HepG2 (cell line): ENCODE results near the gene MAT2A. TPM values are rescaled to one million over a fixed set of nuclear protein-coding genes. Genes with fewer than 3 reads are reported as not detected.

Experiments
- AFF4 ChIP-seq: sonication (generic); formaldehyde crosslinking; IDR thresholded peaks from 2 replicates; pipeline ENCODE4 v1.4.0; 2020; ENCODE audit warnings: missing genetic modification reagents
- CBX1 ChIP-seq: IDR thresholded peaks from one replicate; pipeline ENCODE4 v1.6.1; 2016; ENCODE audit warnings: antibody characterized with exemption, low read depth
- CTCF ChIP-seq: sonication (generic); formaldehyde crosslinking; IDR thresholded peaks from 2 replicates; pipeline ENCODE4 v1.5.0; 2020; ENCODE audit warnings: mild to moderate bottlenecking, missing genetic modification reagents, moderate library complexity
- GPBP1L1 ChIP-seq: sonication (generic); formaldehyde crosslinking; IDR thresholded peaks from 2 replicates; pipeline ENCODE4 v1.5.0; 2020; ENCODE audit warnings: mild to moderate bottlenecking, missing genetic modification reagents
- HDAC6 ChIP-seq: fragments of 200-600 bp; sonication (generic); IDR thresholded peaks from 2 replicates; pipeline ENCODE4 v1.7.0; 2017; ENCODE audit warnings: mild to moderate bottlenecking, antibody characterized with exemption, low read length, low read depth
- HOXA9 ChIP-seq: sonication (generic); formaldehyde crosslinking; IDR thresholded peaks from 2 replicates; pipeline ENCODE4 v1.8.1; 2022; ENCODE audit warnings: missing genetic modification reagents, mild to moderate bottlenecking, moderate library complexity, borderline replicate concordance
- JUN ChIP-seq: sonication (generic); formaldehyde crosslinking; IDR thresholded peaks from 2 replicates; pipeline ENCODE4 v1.4.0; 2020; ENCODE audit warnings: mild to moderate bottlenecking, missing genetic modification reagents
- KDM1A ChIP-seq: IDR thresholded peaks from 2 replicates; pipeline ENCODE4 v1.6.1; 2016; ENCODE audit warnings: missing compliant biosample characterization
- NR0B2 ChIP-seq: sonication (generic); formaldehyde crosslinking; IDR thresholded peaks from 2 replicates; pipeline ENCODE4 v1.4.0; 2020; ENCODE audit warnings: mild to moderate bottlenecking, missing genetic modification reagents
- PHF20 ChIP-seq: sonication (generic); formaldehyde crosslinking; IDR thresholded peaks from 2 replicates; pipeline ENCODE4 v1.5.0; 2020; ENCODE audit warnings: mild to moderate bottlenecking, missing genetic modification reagents
- PRPF4 ChIP-seq: fragments of 200-400 bp; formaldehyde crosslinking; IDR thresholded peaks from 2 replicates; pipeline ENCODE4 v1.6.1; 2016; ENCODE audit warnings: low read length, low read depth; ENCODE audit not compliant: poor library complexity, severe bottlenecking
- ZIK1 ChIP-seq: sonication (generic); formaldehyde crosslinking; IDR thresholded peaks from 2 replicates; pipeline ENCODE4 v1.5.0; 2020; ENCODE audit warnings: mild to moderate bottlenecking, low read depth, missing genetic modification reagents, borderline replicate concordance
- ZNF18 ChIP-seq: sonication (generic); formaldehyde crosslinking; IDR thresholded peaks from 2 replicates; pipeline ENCODE4 v1.8.0; 2022; ENCODE audit warnings: mild to moderate bottlenecking, missing genetic modification reagents; ENCODE audit not compliant: insufficient replicate concordance
- ZNF317 ChIP-seq: sonication (generic); formaldehyde crosslinking; IDR thresholded peaks from 2 replicates; pipeline ENCODE4 v1.5.0; 2020; ENCODE audit warnings: mild to moderate bottlenecking, missing genetic modification reagents
- ZNF383 ChIP-seq: sonication (generic); formaldehyde crosslinking; IDR thresholded peaks from 2 replicates; pipeline ENCODE4 v1.4.0; 2020; ENCODE audit warnings: missing genetic modification reagents, mild to moderate bottlenecking, borderline replicate concordance
- ZNF704 ChIP-seq: sonication (generic); formaldehyde crosslinking; IDR thresholded peaks from 2 replicates; pipeline ENCODE4 v1.8.1; 2023; ENCODE audit warnings: mild to moderate bottlenecking, inconsistent platforms, moderate library complexity, missing genetic modification reagents, borderline replicate concordance
- ZNF776 ChIP-seq: sonication (generic); formaldehyde crosslinking; IDR thresholded peaks from 2 replicates; pipeline ENCODE4 v1.4.0; 2020; ENCODE audit warnings: mild to moderate bottlenecking, missing genetic modification reagents
- polyA plus RNA-seq, 8 experiments: library from polyadenylated mRNA; depleted of rRNA in 3 of 8; stranded (reverse) in 7 of 8; unstranded in 1 of 8; fragments of >200 nt; fragmentation: Illumina TruSeq in 4 of 8; extraction: Trizol in 4 of 8; gene quantifications; 2 replicates each; pipeline versions ENCODE4 v1.2.1 to v1.2.3, GENCODE V29; 2011 to 2016; ENCODE audit warnings: low read depth in 4 of 8, missing spikeins in 1 of 8, mixed read lengths in 1 of 8; ENCODE audit not compliant: insufficient read depth in 1 of 8
- total RNA-seq, 5 experiments: library from RNA; depleted of rRNA; stranded (reverse); fragments of >200 nt; fragmentation: Illumina TruSeq; extraction: Trizol; gene quantifications; 2 replicates each; pipeline ENCODE4 v1.2.3, GENCODE V29; 2016; ENCODE audit warnings: low read depth in 1 of 5

MAT2A gene
- total and polyA plus RNA-seq, 2 of the 13 experiments (the other 11 are each of a cell fraction or from before 2014, with no cell fraction given): 155 to 331 TPM

GRCh38 chr2:85538507-85539360 lies at the start of gene MAT2A (continued):
- TF ChIP-seq ZIK1 (CRISPR knock-in tag): no peak; the same call in 1 of the 2 replicates
- TF ChIP-seq KDM1A (CRISPR knock-in tag): no peak
- TF ChIP-seq GPBP1L1 (CRISPR knock-in tag): no peak
- peak; percentile 97 for TF ChIP-seq CBX1
- TF ChIP-seq HOXA9 (CRISPR knock-in tag): peak; percentile 96
- TF ChIP-seq ZNF317 (CRISPR knock-in tag): peak; percentile 90
- peak; percentile 89; the same call in 1 of the 2 replicates for TF ChIP-seq HDAC6
- TF ChIP-seq ZNF18 (CRISPR knock-in tag): peak; percentile 94
- peak; percentile 50; the same call in 1 of the 2 replicates for TF ChIP-seq PHF20 (CRISPR knock-in tag)
- peak; percentile 97 for TF ChIP-seq CTCF
- no peak for TF ChIP-seq PRPF4
- TF ChIP-seq NR0B2 (CRISPR knock-in tag): peak; percentile 67
- peak; percentile 74 for TF ChIP-seq JUN (CRISPR knock-in tag)
- peak; percentile 84 for TF ChIP-seq AFF4 (CRISPR knock-in tag)
- TF ChIP-seq ZNF704 (CRISPR knock-in tag): peak; percentile 22
- TF ChIP-seq ZNF383: peak; percentile 87; the same call in 1 of the 2 replicates
- peak; percentile 79; the same call in 1 of the 2 replicates for TF ChIP-seq ZNF776 (CRISPR knock-in tag)
